ENCODE results near the gene SHROOM2. TPM values are rescaled to one million over a fixed set of nuclear protein-coding genes. Genes with fewer than 3 reads are reported as not detected.
A peak's percentile ranks its signal among the peaks of the same experiment; 100 is the strongest.

SHROOM2 gene
- total and polyA plus RNA-seq, 2 donors (not counting 1 experiment from before 2014, with no cell fraction given), result under 0.01 to 6.3 TPM

GRCh38 chrX:9848718-9849479, 62.7 kb downstream of the SHROOM2 start:
- no peaks in the 10 kb centered on the region for H3K36me3 ChIP-seq (ENCODE audit: control insufficient read depth, insufficient read depth, low read length)
- no peak overlapping the region for H3K9ac ChIP-seq (ENCODE audit: insufficient read depth, low read length)
- H2AFZ ChIP-seq (ENCODE audit: low read length), result no peak overlapping the region
- H4K20me1 ChIP-seq (ENCODE audit: control insufficient read depth, extremely low read depth, insufficient read depth, low read length), result no peaks in the 10 kb centered on the region
- H3K27ac ChIP-seq (ENCODE audit: insufficient read depth, low read length), result no peak overlapping the region
- H3K9me3 ChIP-seq (ENCODE audit: control insufficient read depth, insufficient read depth, low read depth, low read length), result no peaks in the 10 kb centered on the region
- H3K4me2 ChIP-seq (ENCODE audit: extremely low read depth, insufficient read depth, low read length), result no peak overlapping the region
- H3K79me2 ChIP-seq (ENCODE audit: control insufficient read depth, insufficient read depth, low read length), result no peaks in the 10 kb centered on the region
- DNase-seq (ENCODE audit: low read depth in 2 of 2), result no peak
- no peaks in the 10 kb centered on the region for H3K27me3 ChIP-seq (ENCODE audit: control insufficient read depth, insufficient read depth, low read length)
- TF ChIP-seq CTCF (conservative IDR thresholded peaks at IDR 0.05 in 1 of 2, IDR thresholded peaks at IDR 0.05 in 1 of 2; ENCODE audit: low read depth in 1 of 2, low read length in 2 of 2) (no peak), EZH2 (IDR thresholded peaks at IDR 0.05; ENCODE audit: low read length, missing control alignments) (no peak)
- H3K4me1 ChIP-seq (ENCODE audit: control insufficient read depth, extremely low read depth, insufficient read depth, low read length), result no peaks in the 10 kb centered on the region
- H3K4me3 ChIP-seq (replicated peaks in 1 of 4; ENCODE audit: control extremely low read depth in 1 of 4, insufficient read depth in 1 of 4, low read depth in 3 of 4, low read length in 4 of 4), result no peak overlapping the region

GRCh38 chrX:9851890-9852289, 65.7 kb downstream of the SHROOM2 start:
- DNase-seq (ENCODE audit: low read depth in 2 of 2), result peak in 1 of 2 donors; percentile 28
- H3K27ac ChIP-seq (ENCODE audit: insufficient read depth, low read length), result no peak overlapping the region
- H3K4me2 ChIP-seq (ENCODE audit: extremely low read depth, insufficient read depth, low read length), result no peak overlapping the region
- no peak overlapping the region for H2AFZ ChIP-seq (ENCODE audit: low read length)
- TF ChIP-seq EZH2 (IDR thresholded peaks at IDR 0.05; ENCODE audit: low read length, missing control alignments), result no peak
- no peak for TF ChIP-seq CTCF (conservative IDR thresholded peaks at IDR 0.05 in 1 of 2, IDR thresholded peaks at IDR 0.05 in 1 of 2; ENCODE audit: low read depth in 1 of 2, low read length in 2 of 2)
- no peaks in the 10 kb centered on the region for H3K27me3 ChIP-seq (ENCODE audit: control insufficient read depth, insufficient read depth, low read length)
- no peaks in the 10 kb centered on the region for H3K36me3 ChIP-seq (ENCODE audit: control insufficient read depth, insufficient read depth, low read length)
- H3K4me1 ChIP-seq (ENCODE audit: control insufficient read depth, extremely low read depth, insufficient read depth, low read length), result no peaks in the 10 kb centered on the region
- H3K4me3 ChIP-seq (replicated peaks in 1 of 4; ENCODE audit: control extremely low read depth in 1 of 4, insufficient read depth in 1 of 4, low read depth in 3 of 4, low read length in 4 of 4), result no peak overlapping the region
- no peaks in the 10 kb centered on the region for H3K9me3 ChIP-seq (ENCODE audit: control insufficient read depth, insufficient read depth, low read depth, low read length)
- no peaks in the 10 kb centered on the region for H3K79me2 ChIP-seq (ENCODE audit: control insufficient read depth, insufficient read depth, low read length)
- no peak overlapping the region for H3K9ac ChIP-seq (ENCODE audit: insufficient read depth, low read length)
- no peaks in the 10 kb centered on the region for H4K20me1 ChIP-seq (ENCODE audit: control insufficient read depth, extremely low read depth, insufficient read depth, low read length)

DNA sequence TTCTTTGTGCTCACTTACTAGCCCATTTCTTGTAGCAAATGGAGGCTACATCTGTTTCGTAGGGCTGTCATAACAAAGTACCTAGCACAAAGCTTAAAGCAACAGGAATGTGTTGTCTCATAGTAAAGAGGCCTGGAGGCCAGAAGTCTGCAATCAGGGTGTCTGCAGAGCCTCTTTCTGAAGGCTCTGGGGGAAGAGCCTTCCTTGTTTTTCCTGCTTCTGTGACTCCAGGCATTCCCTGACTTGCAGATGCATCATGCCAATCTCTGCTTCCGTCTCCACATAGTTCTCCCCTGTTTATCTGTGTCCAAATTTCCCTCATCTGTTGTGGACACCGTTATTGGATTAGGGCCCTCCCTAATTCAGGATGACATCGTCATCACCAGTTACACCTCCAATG, 67.1 kb downstream of the SHROOM2 start:
- Histone ChIP-seq H3K4me3 (replicated peaks in 1 of 4; ENCODE audit: control extremely low read depth in 1 of 4, insufficient read depth in 1 of 4, low read depth in 3 of 4, low read length in 4 of 4) (no peak overlapping the region), H3K9me3 (ENCODE audit: control insufficient read depth, insufficient read depth, low read depth, low read length) (no peaks in the 10 kb centered on the region), H3K4me1 (ENCODE audit: control insufficient read depth, extremely low read depth, insufficient read depth, low read length) (no peaks in the 10 kb centered on the region), H3K9ac (ENCODE audit: insufficient read depth, low read length) (no peak overlapping the region), H2AFZ (ENCODE audit: low read length) (no peak overlapping the region), H4K20me1 (ENCODE audit: control insufficient read depth, extremely low read depth, insufficient read depth, low read length) (no peaks in the 10 kb centered on the region), H3K27me3 (ENCODE audit: control insufficient read depth, insufficient read depth, low read length) (no peaks in the 10 kb centered on the region), H3K27ac (ENCODE audit: insufficient read depth, low read length) (no peak overlapping the region), H3K79me2 (ENCODE audit: control insufficient read depth, insufficient read depth, low read length) (no peaks in the 10 kb centered on the region), H3K36me3 (ENCODE audit: control insufficient read depth, insufficient read depth, low read length) (no peaks in the 10 kb centered on the region), H3K4me2 (ENCODE audit: extremely low read depth, insufficient read depth, low read length) (no peak overlapping the region)
- TF ChIP-seq EZH2 (IDR thresholded peaks at IDR 0.05; ENCODE audit: low read length, missing control alignments) (no peak), CTCF (conservative IDR thresholded peaks at IDR 0.05 in 1 of 2, IDR thresholded peaks at IDR 0.05 in 1 of 2; ENCODE audit: low read depth in 1 of 2, low read length in 2 of 2) (no peak)
- DNase-seq (ENCODE audit: low read depth in 2 of 2), result no peak
